HG03520 (cell line): ENCODE data around the gene SALL1.

Experiments
- ATAC-seq: cut with Tn5 transposase; IDR thresholded peaks from one replicate; pipeline ENCODE4 v1.9.1; 2021; ENCODE audit warnings: mild to moderate bottlenecking, moderate library complexity; ENCODE audit not compliant: unreplicated experiment

SALL1 gene

GRCh38 chr16:51150888-51151320 lies at the start of gene SALL1:
Gene SALL1, minus strand, starts transcription at chr16:51151270. Its CDS starts 29 bp downstream, at chr16:51151241.
- no peak for ATAC-seq

GRCh38 chr16:51200793-51201192 lies 49.7 kb upstream of the SALL1 start:
- no peak for ATAC-seq

- no peak for ATAC-seq
Observed at GRCh38 chr16:51197953-51198748, 47.1 kb upstream of the SALL1 start.

- no peak for ATAC-seq
Observed at GRCh38 chr16:51193879-51194278, 42.8 kb upstream of the SALL1 start.

GRCh38 chr16:51184702-51185433 lies 33.8 kb upstream of the SALL1 start:
- ATAC-seq = no peak

- ATAC-seq = no peak
Observed at GRCh38 chr16:51181503-51181811, 30.4 kb upstream of the SALL1 start.

- no peak for ATAC-seq
Observed at GRCh38 chr16:51180719-51181502, 29.8 kb upstream of the SALL1 start.

- ATAC-seq = no peak
Observed at GRCh38 chr16:51175081-51175480, 24.0 kb upstream of the SALL1 start.

GRCh38 chr16:51172368-51172767 lies 21.3 kb upstream of the SALL1 start:
- no peak for ATAC-seq

- no peak for ATAC-seq
Observed at GRCh38 chr16:51168755-51169154, 17.7 kb upstream of the SALL1 start.

- ATAC-seq = no peak
Observed at GRCh38 chr16:51167170-51167895, 16.3 kb upstream of the SALL1 start.

- ATAC-seq = no peak
Observed at GRCh38 chr16:51166541-51166940, 15.5 kb upstream of the SALL1 start.

GRCh38 chr16:51166091-51166490 lies 15.0 kb upstream of the SALL1 start:
- ATAC-seq = no peak

GRCh38 chr16:51165043-51165442 lies 14.0 kb upstream of the SALL1 start:
- no peak for ATAC-seq

GRCh38 chr16:51164574-51164973 lies 13.5 kb upstream of the SALL1 start:
- no peak for ATAC-seq

- ATAC-seq = no peak
Observed at GRCh38 chr16:51163894-51164566, 13.0 kb upstream of the SALL1 start.

- no peak for ATAC-seq
Observed at GRCh38 chr16:51163366-51163765, 12.3 kb upstream of the SALL1 start.

- no peak for ATAC-seq
Observed at GRCh38 chr16:51161440-51162195, 10.5 kb upstream of the SALL1 start.

GRCh38 chr16:51159865-51160264 lies 8.8 kb upstream of the SALL1 start:
- no peak for ATAC-seq

GRCh38 chr16:51159296-51159695 lies 8.2 kb upstream of the SALL1 start:
- ATAC-seq = no peak
